Mucosa of rectum (tissue), 2 donors: ENCODE results near the gene RASSF5.

Experiments
- H3K27ac ChIP-seq, 2 donors: one replicate each; pipeline ENCODE4 v1.7.0; 2013; ENCODE audit warnings: inconsistent platforms in 2 of 2, low read depth in 2 of 2, low read length in 2 of 2
- H3K27me3 ChIP-seq, 2 donors: one replicate each; pipeline ENCODE4 v1.7.0; 2013; ENCODE audit warnings: low read length in 2 of 2; ENCODE audit not compliant: control insufficient read depth in 2 of 2, insufficient read depth in 2 of 2
- H3K36me3 ChIP-seq, 2 donors: one replicate each; pipeline ENCODE4 v1.7.0; 2013; ENCODE audit warnings: low read length in 2 of 2; ENCODE audit not compliant: control insufficient read depth in 2 of 2, insufficient read depth in 2 of 2
- H3K4me1 ChIP-seq, 2 donors: one replicate each; pipeline ENCODE4 v1.7.0; 2013; ENCODE audit warnings: low read length in 2 of 2, mild to moderate bottlenecking in 1 of 2; ENCODE audit not compliant: control insufficient read depth in 2 of 2, insufficient read depth in 2 of 2
- H3K4me3 ChIP-seq, 2 donors: one replicate each; pipeline ENCODE4 v1.7.0; 2013; ENCODE audit warnings: low read length in 2 of 2
- H3K9ac ChIP-seq, 2 donors: one replicate each; pipeline ENCODE4 v1.7.0; 2013; ENCODE audit warnings: low read length in 2 of 2, low read depth in 1 of 2, mild to moderate bottlenecking in 1 of 2
- H3K9me3 ChIP-seq, 2 donors: one replicate each; pipeline ENCODE4 v1.7.0; 2013; ENCODE audit warnings: low read length in 2 of 2; ENCODE audit not compliant: control insufficient read depth in 2 of 2
- donor health status: healthy.
- donor health status: Normal muscosa, but diverticular disease.

The RASSF5 gene

DNA sequence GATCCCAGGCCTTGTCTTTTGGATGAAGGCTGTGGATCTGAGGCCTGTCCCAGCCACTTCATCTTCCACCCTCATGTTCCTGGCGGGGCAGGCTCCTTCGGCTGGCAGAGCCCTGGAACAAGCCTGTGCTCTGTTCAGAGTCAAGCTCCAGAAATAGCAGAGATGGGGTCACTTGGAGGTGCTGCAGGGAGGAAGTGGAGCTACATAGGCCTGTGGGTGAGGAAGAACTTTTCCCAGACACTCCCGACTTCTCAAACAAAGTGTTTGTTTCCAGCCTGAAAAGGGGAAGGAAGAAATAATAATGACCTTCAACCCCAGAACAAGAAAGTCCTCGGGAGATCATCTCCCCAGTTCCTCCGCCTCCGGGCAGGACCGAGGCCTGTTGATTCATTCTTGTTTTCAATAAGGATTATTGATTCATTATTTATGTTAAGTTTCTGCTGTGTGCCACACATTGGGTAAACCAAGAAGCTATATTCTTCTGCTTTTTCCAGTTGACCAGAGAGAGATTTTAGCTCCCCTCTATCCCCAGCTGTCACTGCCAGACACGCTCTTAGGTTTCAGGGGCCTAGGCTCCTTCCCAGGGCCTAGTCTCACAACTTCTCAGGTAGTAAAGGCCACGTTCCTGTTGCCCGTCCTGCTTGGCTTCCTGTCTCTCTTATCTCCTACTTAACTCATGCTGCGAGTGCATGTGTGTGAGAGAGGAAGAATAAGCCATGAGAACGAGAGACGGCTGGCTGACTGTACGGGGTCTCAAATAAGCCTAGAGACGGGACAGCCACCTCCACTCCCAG lies 20.1 kb upstream of the RASSF5 start:
- Histone ChIP-seq H3K4me1 (no peaks in the 10 kb centered on the region), H3K27ac (no peak overlapping the region), H3K9ac (no peak overlapping the region), H3K27me3 (no peaks in the 10 kb centered on the region), H3K36me3 (peaks cover 16 to 37% of the 10 kb centered on the region in 2 donors), H3K4me3 (no peak overlapping the region), H3K9me3 (no peaks in the 10 kb centered on the region)

DNA sequence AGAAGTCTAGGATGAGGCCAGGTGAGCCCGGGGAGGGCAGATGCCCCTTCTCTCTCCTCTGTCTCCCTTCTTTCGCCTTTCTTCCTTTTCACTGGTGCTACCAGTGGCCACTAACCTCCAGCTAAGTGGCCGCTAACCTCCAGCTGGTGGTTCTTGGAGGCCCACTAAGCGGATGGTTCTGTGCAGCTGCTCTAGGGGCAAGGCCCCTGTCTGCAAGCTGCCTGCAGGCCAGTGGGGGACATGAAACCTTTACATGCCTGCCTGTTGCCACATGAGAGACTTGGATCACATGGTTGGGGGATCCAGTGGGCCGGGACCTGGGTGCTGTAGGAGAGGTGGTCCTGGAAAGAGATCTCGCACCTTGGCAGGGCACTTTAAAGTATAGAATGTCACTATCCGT lies 19.4 kb upstream of the RASSF5 start:
- no peaks in the 10 kb centered on the region for H3K27me3 ChIP-seq
- H3K36me3 ChIP-seq = peaks cover 14 to 37% of the 10 kb centered on the region in 2 donors
- H3K4me1 ChIP-seq = no peaks in the 10 kb centered on the region
- no peaks in the 10 kb centered on the region for H3K9me3 ChIP-seq
- no peak overlapping the region for H3K9ac ChIP-seq
- no peak overlapping the region for H3K27ac ChIP-seq
- no peak overlapping the region for H3K4me3 ChIP-seq

DNA sequence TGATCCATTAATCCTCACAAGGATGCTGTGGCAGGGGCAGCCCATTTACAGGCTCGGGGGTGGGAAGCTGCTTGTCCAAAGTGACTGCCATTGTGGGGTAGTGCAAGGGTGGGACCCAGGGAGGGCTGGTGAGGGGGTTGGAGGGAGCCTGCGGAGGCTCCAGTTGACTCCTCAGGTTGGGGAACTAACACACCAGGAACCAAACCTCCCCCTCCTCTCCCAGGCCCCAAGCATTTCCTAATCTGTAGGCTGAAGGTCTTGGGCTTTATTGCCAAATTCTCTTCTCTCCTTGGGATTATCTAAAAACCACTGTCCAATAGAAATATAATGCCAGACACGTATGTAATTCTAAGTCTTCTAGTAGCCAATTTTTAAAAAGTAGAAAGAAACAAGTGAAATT lies 18.9 kb upstream of the RASSF5 start:
- H3K36me3 ChIP-seq = peaks cover 9 to 37% of the 10 kb centered on the region in 2 donors
- H3K27me3 ChIP-seq = no peaks in the 10 kb centered on the region
- H3K4me1 ChIP-seq = no peaks in the 10 kb centered on the region
- no peak overlapping the region for H3K4me3 ChIP-seq
- no peaks in the 10 kb centered on the region for H3K9me3 ChIP-seq
- H3K9ac ChIP-seq = no peak overlapping the region
- no peak overlapping the region for H3K27ac ChIP-seq

DNA sequence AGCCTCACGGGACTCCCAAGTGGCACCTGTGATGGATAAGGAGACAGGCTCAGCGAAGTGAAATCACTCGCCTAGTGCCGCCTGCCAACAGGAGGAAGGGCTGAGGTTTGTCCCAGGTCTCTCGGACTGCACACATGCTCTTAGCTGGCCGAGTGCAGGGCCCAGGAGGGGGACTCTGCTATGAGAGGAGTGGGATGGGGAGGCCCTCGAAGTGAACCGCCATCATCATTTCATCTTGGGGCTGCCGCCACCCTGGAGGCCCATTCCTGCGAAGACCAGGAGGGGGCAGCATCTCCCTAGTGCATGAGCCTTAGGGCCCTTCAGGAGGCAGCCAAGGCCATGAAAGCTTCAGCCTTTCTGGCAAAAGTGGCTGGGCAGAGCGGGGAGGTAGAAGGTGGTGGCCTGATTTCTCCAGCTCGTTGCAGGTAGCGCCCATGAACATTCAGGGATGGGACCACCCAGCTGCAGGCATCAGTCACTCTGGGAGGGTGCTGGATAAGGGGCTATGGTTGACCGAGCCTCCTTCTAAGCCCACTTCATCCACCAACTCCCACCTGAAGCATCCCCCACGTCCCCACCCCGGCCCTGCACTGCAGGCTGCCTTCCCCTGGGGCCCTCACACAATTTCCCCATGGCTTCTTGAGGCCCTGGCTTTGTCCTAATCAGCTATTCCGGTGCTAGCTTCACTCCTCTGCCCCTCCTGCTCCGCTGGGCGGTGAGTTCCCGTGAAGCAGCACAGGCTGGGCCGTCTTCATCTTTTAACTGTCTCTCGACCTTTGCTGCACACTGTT lies 17.2 kb upstream of the RASSF5 start:
- H3K36me3 ChIP-seq = peaks cover 10 to 33% of the 10 kb centered on the region in 2 donors
- no peak overlapping the region for H3K4me3 ChIP-seq
- no peaks in the 10 kb centered on the region for H3K27me3 ChIP-seq
- H3K27ac ChIP-seq = no peak overlapping the region
- H3K4me1 ChIP-seq = peaks cover 0 to 3% of the 10 kb centered on the region in 2 donors
- H3K9ac ChIP-seq = no peak overlapping the region
- H3K9me3 ChIP-seq = no peaks in the 10 kb centered on the region

DNA sequence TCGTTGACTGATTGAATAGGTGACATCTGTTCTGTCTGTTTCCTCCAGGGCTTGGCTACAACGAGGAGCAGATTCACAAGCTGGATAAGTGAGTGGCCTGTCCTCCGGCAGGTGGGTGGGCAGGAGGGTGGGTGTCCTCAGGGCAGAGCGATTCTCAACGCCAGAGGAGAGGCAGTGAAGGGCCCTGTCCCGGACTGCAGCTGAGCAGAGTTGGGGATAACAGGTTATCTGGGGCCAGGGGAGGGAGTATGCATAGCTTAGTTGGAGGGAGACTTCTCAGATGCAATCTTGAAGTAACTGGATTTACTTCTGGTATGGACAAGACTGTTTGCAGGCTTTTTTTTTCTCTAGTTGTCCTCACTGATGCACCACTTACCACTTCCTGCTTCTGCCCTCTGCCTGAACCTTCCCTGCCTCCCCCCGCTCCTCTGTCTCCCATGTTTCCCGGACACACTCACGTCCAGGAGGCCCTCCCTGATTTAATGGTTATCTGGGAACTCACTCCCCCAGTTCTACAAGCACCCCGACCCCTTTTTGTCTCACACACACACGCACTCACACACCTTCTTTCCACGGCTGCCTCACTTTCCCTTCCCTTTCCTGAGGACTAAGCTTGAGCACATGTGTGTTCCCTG lies 16.4 kb upstream of the RASSF5 start:
- Histone ChIP-seq H3K9me3 (no peaks in the 10 kb centered on the region), H3K4me3 (no peak overlapping the region), H3K27ac (no peak overlapping the region), H3K4me1 (peaks cover 0 to 5% of the 10 kb centered on the region in 2 donors), H3K36me3 (peaks cover 11 to 33% of the 10 kb centered on the region in 2 donors), H3K9ac (no peak overlapping the region), H3K27me3 (no peaks in the 10 kb centered on the region)

DNA sequence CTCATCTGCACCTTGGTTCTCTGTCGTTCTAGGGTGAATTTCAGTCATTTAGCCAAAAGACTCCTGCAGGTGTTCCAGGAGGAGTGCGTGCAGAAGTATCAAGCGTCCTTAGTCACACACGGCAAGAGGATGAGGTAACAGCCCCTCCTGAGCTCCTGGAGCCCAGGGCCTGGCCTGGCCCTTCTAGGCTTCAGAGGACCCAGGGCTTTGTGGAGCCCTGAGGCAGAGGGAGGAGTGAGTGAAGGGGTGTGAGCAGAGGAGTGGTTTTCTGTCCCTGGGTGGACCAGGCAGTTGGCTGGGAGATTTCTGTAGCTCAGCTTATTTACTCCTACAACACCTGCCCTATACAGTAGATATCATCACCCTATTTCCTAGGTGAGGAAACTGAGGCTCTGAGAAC lies 15.7 kb upstream of the RASSF5 start:
- peaks cover 17 to 33% of the 10 kb centered on the region in 2 donors for H3K36me3 ChIP-seq
- H3K4me3 ChIP-seq = no peak overlapping the region
- H3K9ac ChIP-seq = no peak overlapping the region
- H3K27me3 ChIP-seq = no peaks in the 10 kb centered on the region
- H3K27ac ChIP-seq = no peak overlapping the region
- peaks cover 4 to 8% of the 10 kb centered on the region in 2 donors for H3K4me1 ChIP-seq
- no peaks in the 10 kb centered on the region for H3K9me3 ChIP-seq

DNA sequence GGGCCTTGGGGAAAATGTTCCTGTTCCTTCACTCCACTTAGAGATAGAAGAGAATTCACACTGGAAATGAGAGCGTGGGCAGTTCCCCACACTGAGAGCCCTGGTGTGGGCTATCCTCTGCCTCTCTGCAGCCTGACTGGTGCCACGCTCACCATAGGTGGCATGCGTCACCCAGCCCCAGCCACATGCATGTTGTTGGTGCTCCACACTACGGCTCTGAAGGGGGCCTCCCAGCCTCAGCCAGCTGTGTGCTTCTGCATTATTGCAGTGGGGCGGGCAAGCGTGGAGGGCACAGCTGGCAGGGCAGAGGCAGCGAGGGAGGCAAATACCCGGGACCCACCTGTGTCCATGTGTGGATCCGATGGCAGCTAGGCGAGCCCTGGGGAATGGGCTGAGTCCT lies 14.7 kb upstream of the RASSF5 start:
- H3K36me3 ChIP-seq = peaks cover 17 to 33% of the 10 kb centered on the region in 2 donors

DNA sequence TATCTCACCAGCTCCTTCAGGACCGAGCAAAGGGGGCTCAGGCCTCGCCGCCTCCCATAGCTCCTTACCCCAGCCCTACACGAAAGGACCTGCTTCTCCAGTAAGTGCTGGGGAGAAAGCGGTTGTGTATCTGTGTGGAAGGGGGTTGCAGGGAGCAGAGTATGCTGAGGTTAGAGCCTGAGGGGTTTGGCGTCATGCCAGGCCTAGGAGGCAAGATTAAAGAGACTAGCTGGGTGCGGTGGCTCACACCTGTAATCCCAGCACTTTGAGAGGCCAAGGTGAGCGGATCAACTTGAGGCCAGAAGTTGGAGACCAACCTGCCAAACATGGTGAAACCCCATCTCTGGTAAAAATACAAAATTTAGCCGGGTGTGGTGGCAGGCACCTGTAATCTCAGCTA lies 14.1 kb upstream of the RASSF5 start:
- H3K36me3 ChIP-seq = peaks cover 17 to 31% of the 10 kb centered on the region in 2 donors
- H3K27ac ChIP-seq = no peak overlapping the region
- H3K27me3 ChIP-seq = no peaks in the 10 kb centered on the region
- no peak overlapping the region for H3K9ac ChIP-seq
- no peak overlapping the region for H3K4me3 ChIP-seq
- H3K4me1 ChIP-seq = peaks cover 4 to 8% of the 10 kb centered on the region in 2 donors
- H3K9me3 ChIP-seq = no peaks in the 10 kb centered on the region

More for the DNA sequence above, 14.7 kb upstream of the RASSF5 start:
- H3K27me3 ChIP-seq = no peaks in the 10 kb centered on the region
- H3K4me3 ChIP-seq = no peak overlapping the region
- no peak overlapping the region for H3K9ac ChIP-seq
- H3K9me3 ChIP-seq = no peaks in the 10 kb centered on the region
- H3K4me1 ChIP-seq = peaks cover 4 to 8% of the 10 kb centered on the region in 2 donors
- no peak overlapping the region for H3K27ac ChIP-seq

DNA sequence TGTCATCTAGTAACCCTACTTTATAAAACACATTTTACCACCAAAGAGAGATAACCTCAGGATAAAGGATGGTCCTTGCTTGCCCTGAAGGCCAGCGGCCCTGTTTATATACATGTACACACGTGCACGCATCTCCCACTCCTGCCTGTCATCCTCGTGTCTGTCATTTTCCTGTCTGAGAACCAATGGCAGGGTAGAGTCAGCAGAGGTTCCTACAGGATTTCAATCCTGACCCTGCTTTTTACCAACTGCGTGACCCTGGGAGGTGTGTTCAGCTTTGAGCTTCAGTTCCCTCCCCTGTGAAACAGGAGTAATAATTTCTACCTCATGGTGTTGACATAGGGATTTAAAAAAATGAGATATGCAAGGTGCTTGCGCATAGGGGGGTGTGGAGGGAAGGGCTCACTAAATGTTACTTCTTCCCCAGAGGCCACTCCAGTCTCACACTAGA lies 12.3 kb upstream of the RASSF5 start:
- H3K4me1 ChIP-seq = peaks cover 4 to 8% of the 10 kb centered on the region in 2 donors
- no peaks in the 10 kb centered on the region for H3K27me3 ChIP-seq
- no peak overlapping the region for H3K4me3 ChIP-seq
- H3K36me3 ChIP-seq = peaks cover 17 to 31% of the 10 kb centered on the region in 2 donors
- H3K27ac ChIP-seq = no peak overlapping the region
- H3K9me3 ChIP-seq = no peaks in the 10 kb centered on the region
- no peak overlapping the region for H3K9ac ChIP-seq
